Activated CD4-positive, alpha-beta T cell treated with anti-CD3 and anti-CD28 coated beads, Interleukin-2, amount 10 ng/mL, durations not matched to agents 24 days and 14 days (primary cell): ENCODE results near the gene CHMP4A. TPM values are rescaled to one million over a fixed set of nuclear protein-coding genes. Genes with fewer than 3 reads are reported as not detected.
"Not testable (repeated sequence)": the region's sequence is repeated elsewhere in the genome, so short reads cannot be mapped to it uniquely, and the experiment has no call there.

ENCODE experiments used
- DNase-seq: peaks from one replicate; pipeline ENCODE4 v3.0.0; 2022
- H3K27ac Mint-ChIP-seq: one replicate; pipeline ENCODE4 v1.8.0; 2022; ENCODE audit warnings: mild to moderate bottlenecking, mixed read lengths
- H3K27me3 Mint-ChIP-seq: one replicate; pipeline ENCODE4 v1.8.0; 2022; ENCODE audit warnings: mixed read lengths
- H3K36me3 Mint-ChIP-seq: one replicate; pipeline ENCODE4 v1.8.0; 2022; ENCODE audit warnings: low read depth, mild to moderate bottlenecking, mixed read lengths
- H3K4me1 Mint-ChIP-seq: one replicate; pipeline ENCODE4 v1.8.0; 2021; ENCODE audit warnings: mixed read lengths
- H3K4me3 Mint-ChIP-seq: one replicate; pipeline ENCODE4 v1.8.0; 2022; ENCODE audit warnings: mild to moderate bottlenecking, moderate library complexity, mixed read lengths
- H3K9me3 Mint-ChIP-seq: one replicate; pipeline ENCODE4 v1.8.0; 2021; ENCODE audit warnings: mixed read lengths
- intact Hi-C: fragments of 100-400 bp; cut with micrococcal nuclease; formaldehyde crosslinking; loops from one replicate; pipeline ENCODE4 v1.15.1; 2023
- total RNA-seq: library from RNA; stranded (reverse); gene quantifications from 2 replicates; pipeline ENCODE4 v1.2.3, GENCODE V29; 2022

CHMP4A gene
- total RNA-seq, 1 donor from 2014 or later: 88.0 TPM

DNA sequence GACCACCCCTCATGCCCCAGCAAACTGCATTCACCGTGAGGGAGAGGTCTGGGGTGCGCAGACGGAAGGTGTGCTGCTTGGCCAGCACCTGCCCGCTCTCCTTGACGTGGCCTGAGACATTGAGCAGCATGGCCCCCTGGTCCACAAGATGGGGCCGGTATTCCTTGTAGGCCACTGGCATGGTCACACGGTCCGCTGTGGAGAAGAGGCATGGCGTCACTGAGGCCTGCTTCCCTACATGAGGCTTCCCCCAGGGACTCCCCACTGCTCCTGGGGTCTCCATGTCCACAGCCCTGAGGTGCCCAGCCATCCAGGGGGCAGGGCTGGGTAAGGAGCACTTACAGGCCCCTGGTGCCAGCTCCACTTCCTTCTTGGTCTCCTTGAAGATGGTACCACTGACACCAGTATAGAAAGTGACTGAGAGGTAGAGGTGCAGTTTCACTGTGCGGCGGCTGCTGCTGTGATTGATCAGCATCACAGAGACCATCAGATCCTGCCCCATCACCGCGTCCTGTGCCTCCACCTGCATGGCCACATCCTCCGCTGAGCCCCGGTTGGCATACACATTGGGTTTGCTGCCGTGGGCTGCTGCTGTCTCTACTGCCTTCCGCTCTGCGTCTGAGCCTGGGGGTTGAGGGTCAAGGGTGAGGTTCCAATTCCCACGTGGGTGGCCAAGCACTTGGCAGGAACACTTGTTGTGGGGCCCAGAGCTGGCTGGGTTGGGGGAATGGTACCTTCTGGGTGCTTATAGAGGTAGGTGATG is 41.5 kb upstream of the CHMP4A start:
- H3K36me3 Mint-ChIP-seq: peaks cover 13% of the 10 kb centered on the region
- H3K4me3 Mint-ChIP-seq: no peak overlapping the region
- no peak overlapping the region for H3K27ac Mint-ChIP-seq
- intact Hi-C loops: no loop called here
- DNase-seq: no peak
- H3K9me3 Mint-ChIP-seq: no peaks in the 10 kb centered on the region
- H3K4me1 Mint-ChIP-seq: peaks cover 20% of the 10 kb centered on the region
- no peaks in the 10 kb centered on the region for H3K27me3 Mint-ChIP-seq

DNA sequence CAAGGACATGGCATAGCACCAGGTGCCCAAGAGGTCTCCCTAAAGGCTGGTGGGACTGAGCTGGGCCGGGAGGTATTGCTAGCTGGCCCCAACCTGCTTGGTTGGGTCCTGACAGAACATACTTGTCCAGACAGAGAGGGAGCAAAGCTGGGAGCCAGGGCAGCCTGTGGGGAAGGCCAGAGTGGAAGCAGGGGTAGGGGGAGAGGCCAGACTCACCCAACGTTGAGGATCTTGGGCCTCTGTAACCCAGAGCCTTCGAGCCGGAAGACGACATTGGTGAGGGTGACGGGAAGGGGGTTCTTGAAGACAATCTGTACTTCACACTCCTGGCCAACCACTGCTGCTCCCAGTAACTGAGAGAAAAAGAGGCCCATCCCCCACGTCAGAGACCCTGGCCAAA is 40.6 kb upstream of the CHMP4A start:
- Mint-ChIP-seq H3K4me3 (no peak overlapping the region), H3K36me3 (peaks cover 15% of the 10 kb centered on the region), H3K27me3 (no peaks in the 10 kb centered on the region), H3K9me3 (no peaks in the 10 kb centered on the region), H3K4me1 (peaks cover 26% of the 10 kb centered on the region), H3K27ac (no peak overlapping the region)
- DNase-seq: no peak
- intact Hi-C loops: no loop called here

DNA sequence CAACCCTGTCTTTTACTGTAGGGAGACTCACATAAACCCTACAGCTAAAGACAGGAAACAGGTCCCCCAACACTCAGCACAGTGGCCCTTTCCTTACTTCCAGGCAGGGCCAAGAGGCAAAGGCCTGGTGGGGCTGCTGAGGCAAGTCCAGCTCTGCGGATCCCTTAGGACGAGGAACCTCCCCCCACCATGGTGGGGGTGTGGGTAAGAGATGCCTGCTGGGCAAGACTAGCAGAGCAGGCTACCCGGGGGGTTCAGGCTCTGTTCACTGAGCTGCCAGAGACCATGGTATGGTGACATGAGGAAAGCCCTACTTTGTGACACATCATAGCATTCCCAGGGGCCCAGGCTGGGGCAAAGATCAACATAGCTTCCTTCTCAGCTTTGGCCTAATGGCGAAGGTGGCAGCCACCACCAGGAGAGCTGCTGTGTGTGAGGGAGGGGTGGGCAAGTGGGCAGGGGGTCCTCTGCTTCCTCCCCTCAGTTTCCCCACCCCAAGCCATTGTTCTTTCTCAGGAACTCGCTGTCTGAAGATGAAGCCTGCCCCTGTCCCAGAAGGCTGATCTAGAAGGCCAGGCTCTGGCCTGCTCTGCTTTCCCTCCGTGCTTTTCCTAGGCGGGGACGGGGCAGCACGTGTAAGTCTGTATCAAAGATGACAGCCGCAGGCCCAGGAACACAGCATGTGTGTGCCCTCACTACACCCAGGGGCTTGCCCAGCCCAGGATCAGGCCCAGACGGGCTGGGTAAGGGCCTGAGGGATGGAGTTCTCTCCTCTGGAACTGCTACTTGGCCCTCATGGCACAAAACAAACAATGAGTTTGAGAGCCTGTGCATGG is 39.2 kb upstream of the CHMP4A start:
- Mint-ChIP-seq H3K27ac (no peak overlapping the region), H3K4me3 (no peak overlapping the region), H3K36me3 (peaks cover 15% of the 10 kb centered on the region), H3K27me3 (no peaks in the 10 kb centered on the region), H3K4me1 (peaks cover 36% of the 10 kb centered on the region), H3K9me3 (no peaks in the 10 kb centered on the region)
- DNase-seq: no peak
- intact Hi-C loops: no loop called here

DNA sequence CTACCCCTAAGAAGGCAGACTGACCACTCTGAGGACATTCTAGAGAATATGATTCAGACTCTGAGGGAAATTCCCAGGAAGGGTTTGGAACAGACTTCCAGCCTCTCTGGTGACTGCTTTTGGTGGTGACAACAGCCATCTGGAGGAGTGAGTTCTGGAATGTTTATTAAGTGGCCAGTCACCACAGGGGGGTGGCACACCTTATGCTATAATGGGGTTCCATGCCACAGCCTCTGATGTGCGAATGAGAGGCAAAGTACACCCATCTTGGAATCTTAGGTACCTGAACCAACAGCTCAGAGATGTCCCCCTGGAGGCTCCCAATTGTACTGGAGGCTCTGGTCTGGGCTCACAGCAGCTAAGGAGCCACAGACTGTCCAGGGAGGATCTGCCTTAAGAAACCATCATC is 38.6 kb upstream of the CHMP4A start:
- H3K4me1 Mint-ChIP-seq: peaks cover 40% of the 10 kb centered on the region
- no peak for DNase-seq
- no peaks in the 10 kb centered on the region for H3K27me3 Mint-ChIP-seq
- intact Hi-C loops: no loop called here
- peaks cover 14% of the 10 kb centered on the region for H3K36me3 Mint-ChIP-seq
- H3K9me3 Mint-ChIP-seq: no peaks in the 10 kb centered on the region
- H3K4me3 Mint-ChIP-seq: no peak overlapping the region
- H3K27ac Mint-ChIP-seq: no peak overlapping the region

DNA sequence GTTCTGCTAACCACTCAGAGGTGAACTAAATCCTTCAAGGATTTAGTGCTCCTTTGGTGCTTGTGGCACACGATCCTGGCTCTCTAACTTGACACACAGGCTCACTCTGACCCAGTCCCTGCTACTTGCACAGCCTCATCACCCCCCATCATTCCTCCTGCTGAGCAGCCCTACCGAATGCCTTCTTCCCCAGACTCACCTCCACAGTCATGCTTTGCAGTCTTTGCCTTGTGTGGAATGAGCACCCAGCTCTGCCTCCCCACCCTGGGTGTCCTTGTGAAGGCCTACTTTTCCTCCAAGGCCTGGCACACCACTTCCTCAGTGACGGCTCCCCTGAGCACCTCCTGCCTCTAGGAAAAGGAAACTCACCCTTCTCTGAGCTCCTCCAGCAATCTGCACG is 37.1 kb upstream of the CHMP4A start:
- no peaks in the 10 kb centered on the region for H3K27me3 Mint-ChIP-seq
- DNase-seq: no peak
- peaks cover 42% of the 10 kb centered on the region for H3K4me1 Mint-ChIP-seq
- H3K36me3 Mint-ChIP-seq: peaks cover 14% of the 10 kb centered on the region
- no peaks in the 10 kb centered on the region for H3K9me3 Mint-ChIP-seq
- H3K4me3 Mint-ChIP-seq: peak overlapping the region; percentile 65
- H3K27ac Mint-ChIP-seq: peak overlapping the region; percentile 85
- intact Hi-C loops: no loop called here

DNA sequence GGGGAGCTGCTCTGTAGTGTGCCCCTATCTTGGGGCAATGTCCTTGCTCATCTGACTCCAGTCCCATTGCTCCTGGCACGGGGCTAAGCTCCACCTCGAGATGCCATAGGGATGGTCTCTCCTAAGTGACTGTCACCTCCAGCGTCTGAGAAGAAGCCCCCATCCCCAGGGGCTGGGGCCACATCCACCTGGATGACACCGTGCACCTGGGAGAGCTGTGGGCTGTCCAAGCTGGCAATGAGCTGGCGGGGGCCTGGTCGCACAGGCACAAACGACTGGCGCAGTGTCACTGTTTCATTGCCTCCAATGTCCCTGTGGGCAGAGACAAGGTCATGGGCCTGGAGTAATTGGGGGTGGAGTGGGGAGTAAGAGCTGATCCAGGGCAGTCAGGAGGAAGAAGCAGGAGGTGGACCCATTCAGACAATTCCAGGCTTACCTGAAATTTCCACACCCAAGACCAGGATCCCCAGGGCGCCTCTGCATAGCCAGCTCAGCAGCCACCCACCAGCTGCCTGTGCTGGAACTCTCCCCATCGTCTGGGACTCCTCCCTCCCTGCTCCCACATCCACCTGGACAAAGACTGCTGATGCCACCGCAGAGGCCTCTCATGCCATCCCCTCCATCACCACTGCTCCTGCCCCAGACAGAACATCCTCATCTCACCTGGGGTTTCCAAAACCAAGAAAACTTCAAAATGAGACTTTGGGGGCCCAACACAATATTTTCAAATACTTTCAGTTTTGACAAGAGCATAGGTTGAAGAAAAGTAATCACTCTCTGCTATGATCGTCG is 36.1 kb upstream of the CHMP4A start:
- Mint-ChIP-seq H3K27me3 (no peaks in the 10 kb centered on the region), H3K4me1 (peaks cover 46% of the 10 kb centered on the region), H3K27ac (peak overlapping the region; percentile 85), H3K4me3 (peak overlapping the region; percentile 58), H3K9me3 (no peaks in the 10 kb centered on the region), H3K36me3 (peaks cover 13% of the 10 kb centered on the region)
- DNase-seq: no peak
- intact Hi-C loops: no loop called here

DNA sequence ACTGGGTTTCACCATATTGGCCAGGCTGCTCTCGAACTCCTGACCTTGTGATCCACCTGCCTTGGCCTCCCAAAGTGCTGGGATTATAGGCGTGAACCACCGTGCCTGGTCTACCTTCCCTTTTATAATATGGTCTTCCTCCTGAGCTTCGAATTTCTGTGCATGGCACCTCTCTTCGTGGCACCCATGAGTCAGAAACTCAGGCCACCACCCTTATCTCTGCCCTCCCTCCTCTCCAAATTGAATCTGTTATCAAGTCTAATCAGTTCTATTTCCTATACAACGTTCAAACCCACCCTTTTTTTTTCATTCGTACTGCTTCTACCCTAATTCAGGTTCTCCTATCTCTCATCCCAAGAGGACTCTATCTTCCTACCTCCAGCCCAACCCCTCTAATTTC is 34.1 kb upstream of the CHMP4A start:
- intact Hi-C loops: loop anchor here (1.0 to 2.0 kb wide), 2 partner anchors 27 to 41 kb away; no protein-coding TSS in a partner anchor
- H3K4me3 Mint-ChIP-seq: peak overlapping the region; percentile 59
- H3K9me3 Mint-ChIP-seq: no peaks in the 10 kb centered on the region
- peaks cover 60% of the 10 kb centered on the region for H3K4me1 Mint-ChIP-seq
- no peak for DNase-seq
- H3K36me3 Mint-ChIP-seq: peaks cover 8% of the 10 kb centered on the region
- H3K27me3 Mint-ChIP-seq: no peaks in the 10 kb centered on the region
- peak overlapping the region; percentile 83 for H3K27ac Mint-ChIP-seq

DNA sequence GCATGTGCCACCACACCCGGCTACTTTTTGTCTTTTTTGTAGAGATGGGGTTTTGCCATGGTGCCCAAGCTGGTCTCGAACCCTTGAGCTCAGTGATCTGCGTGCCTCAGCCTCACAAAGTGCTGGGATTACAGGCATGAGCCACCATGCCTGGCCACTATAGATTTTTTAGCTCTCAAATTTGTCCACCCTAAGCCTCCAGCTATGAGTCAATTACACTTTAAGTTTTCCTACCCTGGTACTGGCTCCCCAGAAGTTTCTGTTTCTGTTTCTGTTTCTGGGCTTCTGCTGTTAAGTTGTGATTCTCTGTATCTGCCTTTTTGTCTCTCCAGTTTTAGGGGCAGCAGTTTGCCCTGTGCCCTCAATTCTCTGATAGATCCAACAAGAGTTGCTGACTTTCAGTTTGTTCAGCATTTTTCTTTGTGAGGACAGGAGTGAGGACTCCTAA is 33.5 kb upstream of the CHMP4A start:
- intact Hi-C loops: loop anchor here (1.0 to 2.0 kb wide), 2 partner anchors 28 to 42 kb away; no protein-coding TSS in a partner anchor
- no peaks in the 10 kb centered on the region for H3K9me3 Mint-ChIP-seq
- peak overlapping the region; percentile 70 for H3K4me3 Mint-ChIP-seq
- peaks cover 10% of the 10 kb centered on the region for H3K36me3 Mint-ChIP-seq
- H3K4me1 Mint-ChIP-seq: peaks cover 62% of the 10 kb centered on the region
- peak overlapping the region; percentile 94 for H3K27ac Mint-ChIP-seq
- peak; percentile 85 for DNase-seq
- no peaks in the 10 kb centered on the region for H3K27me3 Mint-ChIP-seq

DNA sequence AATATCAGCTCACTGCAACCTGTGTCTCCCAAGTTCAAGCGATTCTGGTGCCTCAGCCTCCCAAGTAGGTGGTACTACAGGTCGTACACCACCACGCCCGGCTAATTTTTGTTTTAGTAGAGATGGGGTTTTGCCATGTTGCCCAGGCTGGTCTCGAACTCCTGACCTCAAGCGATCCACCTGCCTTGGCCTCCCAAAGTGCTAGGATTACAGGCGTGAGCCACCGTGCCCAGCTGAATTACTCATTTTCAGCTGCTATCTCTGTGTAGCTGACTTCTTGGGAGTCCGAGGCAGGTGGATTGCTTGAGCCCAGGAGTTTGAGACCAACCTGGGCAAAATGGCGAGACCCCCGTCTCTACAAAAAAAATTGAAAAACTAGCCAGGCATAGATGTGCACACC is 32.1 kb upstream of the CHMP4A start:
- H3K36me3 Mint-ChIP-seq: peaks cover 16% of the 10 kb centered on the region
- intact Hi-C loops, DNase-seq, H3K4me3 Mint-ChIP-seq, H3K9me3 Mint-ChIP-seq, H3K27me3 Mint-ChIP-seq, H3K27ac Mint-ChIP-seq: not testable (repeated sequence)
- peaks cover 56% of the 10 kb centered on the region for H3K4me1 Mint-ChIP-seq

DNA sequence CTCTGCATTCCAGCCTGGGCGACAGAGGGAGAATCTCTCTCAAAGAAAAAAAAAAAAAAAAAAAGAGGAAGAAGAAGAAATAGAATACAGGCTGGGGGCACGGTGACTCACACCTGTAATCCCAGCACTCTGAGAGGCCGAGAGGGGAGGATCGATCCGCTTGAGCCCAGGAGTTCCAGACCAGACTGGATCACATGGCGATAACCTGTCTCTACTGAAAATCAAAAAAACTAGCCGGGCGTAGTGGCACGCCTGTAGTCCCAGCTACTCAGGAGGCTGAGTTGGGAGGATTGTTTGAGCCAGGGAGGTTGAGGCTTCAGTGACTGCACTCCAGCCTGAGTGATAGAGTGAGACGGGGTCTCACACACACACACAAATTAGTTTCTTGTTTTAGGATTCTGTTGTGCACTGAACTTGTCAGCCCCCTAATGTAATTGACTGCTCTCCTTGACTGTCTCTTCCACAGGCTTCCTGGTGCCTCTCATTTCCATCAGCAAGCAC is 30.1 kb upstream of the CHMP4A start:
- intact Hi-C loops: loop anchor here (1.0 to 2.0 kb wide), 3 partner anchors 54 to 89 kb away; no protein-coding TSS in a partner anchor
- Mint-ChIP-seq H3K4me3 (peak overlapping the region; percentile 99), H3K4me1 (peaks cover 59% of the 10 kb centered on the region), H3K27me3 (no peaks in the 10 kb centered on the region), H3K36me3 (peaks cover 32% of the 10 kb centered on the region), H3K27ac (peak overlapping the region; percentile 100), H3K9me3 (no peaks in the 10 kb centered on the region)
- DNase-seq: peak; percentile 71

DNA sequence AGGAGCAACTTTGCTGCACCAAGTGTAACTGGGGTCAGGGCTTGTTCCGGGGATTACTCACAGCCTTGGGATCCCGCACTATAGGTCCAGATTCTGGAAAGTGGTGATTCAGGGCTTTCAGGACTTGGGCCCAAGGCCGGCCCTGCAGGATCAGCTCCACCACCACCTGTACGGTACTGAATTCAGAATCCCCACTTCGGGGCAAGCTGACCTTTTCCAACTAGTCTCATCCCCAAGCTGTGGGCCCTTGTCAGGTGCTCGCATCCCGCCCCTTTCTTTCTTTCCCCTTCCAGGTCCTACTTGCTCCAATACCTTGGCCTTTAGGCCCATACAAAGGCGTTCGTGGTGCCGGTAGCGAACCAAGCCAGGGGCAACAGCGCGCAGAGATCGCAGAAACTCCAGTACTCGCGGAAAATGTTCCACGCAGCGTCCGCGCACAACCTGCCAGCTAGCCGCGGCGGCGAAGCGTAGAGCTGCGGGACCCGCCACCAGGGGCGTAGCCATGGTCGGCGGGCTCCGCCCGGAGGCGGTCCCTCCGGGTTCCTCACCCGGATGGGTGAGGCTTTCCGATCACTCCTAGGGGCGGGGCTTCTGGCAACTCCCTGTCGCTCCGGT is 28.6 kb upstream of the CHMP4A start:
- no peaks in the 10 kb centered on the region for H3K27me3 Mint-ChIP-seq
- intact Hi-C loops: loop anchor here (1.0 to 2.0 kb wide), 8 partner anchors 10 to 200 kb away; partner anchors contain the start of genes CHMP4A, GMPR2, IPO4 and NEDD8
- peak overlapping the region; percentile 100 for H3K27ac Mint-ChIP-seq
- DNase-seq: peak; percentile 99
- H3K36me3 Mint-ChIP-seq: peaks cover 44% of the 10 kb centered on the region
- H3K4me3 Mint-ChIP-seq: peak overlapping the region; percentile 99
- no peaks in the 10 kb centered on the region for H3K9me3 Mint-ChIP-seq
- H3K4me1 Mint-ChIP-seq: peaks cover 61% of the 10 kb centered on the region

DNA sequence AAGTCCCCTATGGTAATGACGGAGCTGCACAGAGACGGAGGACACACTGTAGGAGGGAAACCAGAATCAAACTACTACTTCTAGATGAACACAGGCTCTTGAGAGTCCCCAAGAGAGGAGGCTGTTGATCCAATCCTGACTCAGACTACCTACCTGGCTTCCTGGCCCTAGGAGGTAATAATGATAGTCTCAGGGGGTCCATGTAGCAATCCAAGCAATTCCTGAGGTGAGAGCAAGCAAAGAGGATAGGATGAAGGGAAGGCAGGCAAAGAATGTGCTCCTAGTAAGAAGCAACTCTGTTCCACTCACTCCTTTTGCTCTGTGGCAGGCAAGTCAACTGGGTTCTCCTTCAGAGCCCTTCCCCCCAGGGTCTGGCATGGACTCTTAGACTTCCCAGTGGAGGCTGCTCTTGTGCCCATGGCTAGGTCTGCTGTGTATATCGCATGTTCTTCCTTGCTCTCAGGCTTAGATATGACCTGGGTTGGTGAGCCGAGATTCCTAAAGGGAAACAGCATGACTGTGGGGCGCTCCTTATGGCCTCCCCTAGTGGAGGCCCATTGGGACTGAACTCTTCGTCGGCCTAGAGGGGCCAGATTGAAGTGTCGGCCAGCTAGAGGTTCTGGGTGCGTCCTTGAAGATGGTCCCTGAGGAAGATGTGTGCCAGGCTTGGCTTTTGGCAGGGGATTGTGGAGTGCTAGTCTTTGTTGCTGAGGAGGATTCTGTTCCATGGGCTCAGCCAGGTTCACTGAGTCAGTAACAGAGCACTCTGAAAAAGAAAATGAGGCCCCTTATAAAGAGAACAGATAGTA is 27.0 kb upstream of the CHMP4A start:
- intact Hi-C loops: no loop called here
- no peaks in the 10 kb centered on the region for H3K9me3 Mint-ChIP-seq
- peaks cover 62% of the 10 kb centered on the region for H3K4me1 Mint-ChIP-seq
- H3K36me3 Mint-ChIP-seq: peaks cover 57% of the 10 kb centered on the region
- no peak for DNase-seq
- H3K27ac Mint-ChIP-seq: peak overlapping the region; percentile 52
- H3K4me3 Mint-ChIP-seq: peak overlapping the region; percentile 99
- no peaks in the 10 kb centered on the region for H3K27me3 Mint-ChIP-seq
